Right renal pelvis (tissue), 4 donors: ENCODE data around the gene HOATZ. TPM values are rescaled to one million over a fixed set of nuclear protein-coding genes. Genes with fewer than 3 reads are reported as not detected.
A peak's percentile ranks its signal among the peaks of the same experiment; 100 is the strongest.

ENCODE experiments used
- DNase-seq, 4 donors: peaks; one replicate each; pipeline ENCODE4 v3.0.0-alpha.2; 2013; ENCODE audit warnings: low read depth in 4 of 4, low spot score in 3 of 4, missing footprints in 1 of 4
- polyA plus RNA-seq, 4 donors: library from polyadenylated mRNA; unstranded; fragments of 120-200 nt; gene quantifications; one replicate each; pipeline ENCODE4 v1.2.1, GENCODE V29; 2013; ENCODE audit not compliant: insufficient read length in 4 of 4

HOATZ gene
- polyA plus RNA-seq, 4 donors = 0.04 to 0.35 (median 0.18) TPM

GRCh38 chr11:111520560-111520959, 6.0 kb downstream of the HOATZ start:
- no peak for DNase-seq

GRCh38 chr11:111521135-111521534, 6.6 kb downstream of the HOATZ start:
- DNase-seq = no peak

DNA sequence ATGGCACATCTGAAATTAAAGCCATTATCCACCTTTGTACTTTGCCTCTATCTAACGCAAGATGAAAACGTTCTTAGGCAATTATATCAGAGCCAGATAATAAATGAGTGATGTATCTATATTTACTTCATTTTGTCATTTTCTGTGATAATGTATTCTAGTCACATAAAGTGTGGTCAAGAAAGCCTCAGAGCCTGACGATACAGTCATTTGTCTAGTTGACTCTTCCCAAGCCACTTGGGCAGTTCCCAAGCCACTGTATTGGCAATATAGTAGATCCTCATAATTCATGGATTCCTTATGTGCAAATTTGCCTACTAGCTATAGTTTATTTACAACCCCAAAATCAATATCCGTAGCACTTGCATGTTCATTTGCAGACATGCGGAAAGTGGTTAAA, 7.8 kb downstream of the HOATZ start:
- no peak for DNase-seq

DNA sequence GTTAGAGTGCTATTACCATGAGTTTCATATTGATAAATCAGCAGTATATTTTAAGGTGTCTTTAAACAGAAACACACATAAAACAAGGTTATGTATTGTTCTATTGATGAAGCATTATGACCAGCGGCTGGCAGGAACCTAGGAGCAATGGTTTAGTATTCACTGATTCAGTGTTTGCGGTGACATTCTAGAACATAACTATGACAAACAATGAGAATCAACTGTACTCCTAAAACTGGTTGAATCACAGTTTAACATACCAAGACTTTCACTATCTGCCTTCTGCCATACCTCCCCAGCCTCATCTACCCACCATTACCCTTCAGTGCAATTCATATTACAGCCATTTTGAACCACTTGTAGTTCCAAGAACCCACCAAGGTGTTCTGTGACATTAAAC, 8.8 kb downstream of the HOATZ start:
- no peak for DNase-seq

DNA sequence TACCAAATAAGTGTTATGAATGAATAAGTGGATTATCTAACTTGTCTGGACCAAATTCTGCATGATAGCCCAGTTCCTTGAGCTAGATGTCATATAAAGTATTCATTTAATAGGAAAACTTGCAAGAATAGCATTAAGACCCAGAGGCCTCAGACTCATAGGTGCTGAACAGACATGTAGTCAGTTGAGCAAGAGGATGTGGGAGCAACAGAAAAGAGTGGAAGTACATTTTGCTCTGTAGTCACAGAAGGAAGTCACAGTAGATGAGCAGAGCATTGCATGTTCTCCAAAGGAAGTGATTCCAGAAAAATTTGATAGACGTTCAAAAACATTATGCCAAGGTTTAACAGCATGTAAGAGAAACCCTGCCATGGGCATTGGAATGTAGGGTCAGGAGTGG, 9.5 kb downstream of the HOATZ start:
- DNase-seq = no peak

- no peak for DNase-seq
These were observed 10.9 kb downstream of the HOATZ start for GRCh38 chr11:111525456-111525855.

- no peak for DNase-seq
These were observed 11.9 kb downstream of the HOATZ start for GRCh38 chr11:111526501-111526900.

DNA sequence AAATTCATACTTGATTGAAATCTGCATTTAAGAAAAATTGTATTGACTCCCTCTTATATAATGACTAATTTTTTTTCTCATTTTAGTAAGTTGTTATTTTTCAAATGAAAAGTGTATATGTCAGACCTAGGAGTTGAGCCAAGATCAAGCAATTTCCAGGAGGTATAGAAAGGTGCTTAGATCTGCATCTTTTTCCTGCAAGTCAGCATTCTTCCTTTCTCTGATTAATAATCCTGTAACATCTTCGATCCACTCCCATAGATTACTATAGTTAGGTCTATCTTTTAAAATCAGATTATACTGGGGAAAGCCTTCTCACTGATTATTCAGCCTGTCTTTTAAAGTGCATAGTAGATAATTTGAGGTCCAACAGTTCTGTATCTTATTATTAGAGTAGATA, 12.7 kb downstream of the HOATZ start:
- DNase-seq = no peak

DNA sequence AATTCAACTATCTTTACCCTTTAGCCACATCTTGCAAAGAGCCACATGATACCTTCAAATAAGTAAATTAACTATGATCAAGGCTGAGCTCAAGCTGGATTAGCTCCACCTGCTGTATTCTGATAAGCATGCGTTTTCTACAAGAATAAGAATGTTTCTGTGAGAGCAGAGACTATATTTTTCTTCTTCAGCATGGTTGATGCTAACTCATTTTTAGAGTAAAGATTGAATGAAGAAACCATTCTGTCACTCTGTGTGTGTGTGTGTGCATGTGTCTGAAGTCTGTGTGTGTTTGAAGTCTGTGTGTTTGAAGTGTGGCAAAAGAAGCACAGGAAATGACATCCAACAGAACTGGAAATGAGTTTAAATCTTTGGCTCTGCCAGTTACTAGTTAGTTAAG, 14.0 kb downstream of the HOATZ start:
- DNase-seq = no peak

GRCh38 chr11:111530091-111530490, 15.5 kb downstream of the HOATZ start:
- DNase-seq = no peak

- DNase-seq = no peak
These were observed 16.6 kb downstream of the HOATZ start for GRCh38 chr11:111531136-111531535.

DNA sequence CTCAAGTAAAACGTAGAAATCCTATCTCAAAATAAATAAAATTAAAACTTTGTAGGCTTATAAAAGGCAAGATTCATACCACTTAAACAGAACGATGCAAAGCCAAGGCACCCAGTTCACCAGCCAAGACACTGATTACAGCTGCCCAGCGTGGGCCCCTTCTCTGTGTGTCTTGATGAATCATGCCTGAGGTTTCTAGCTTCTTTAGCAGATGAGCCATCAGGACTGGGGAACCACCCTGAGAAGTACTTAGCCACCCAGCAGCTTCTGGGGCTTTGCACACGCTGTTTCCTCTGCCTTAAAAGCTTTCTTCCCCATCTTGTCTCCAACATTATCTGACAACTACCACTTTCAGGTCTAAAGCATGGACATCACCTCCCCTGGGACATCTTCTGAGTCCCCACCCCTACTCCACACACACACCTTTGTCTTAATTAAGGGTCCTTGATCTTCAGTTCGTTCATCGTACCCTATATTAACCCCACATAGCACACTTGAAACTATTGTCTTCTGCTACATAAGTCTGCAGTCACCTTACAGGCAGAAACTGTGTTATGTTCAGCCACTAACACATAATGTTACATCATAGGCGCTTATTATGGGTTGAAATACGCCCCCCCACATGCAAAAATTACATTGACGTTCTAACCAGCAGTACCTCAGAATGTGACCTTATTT, 17.2 kb downstream of the HOATZ start:
- DNase-seq = no peak

DNA sequence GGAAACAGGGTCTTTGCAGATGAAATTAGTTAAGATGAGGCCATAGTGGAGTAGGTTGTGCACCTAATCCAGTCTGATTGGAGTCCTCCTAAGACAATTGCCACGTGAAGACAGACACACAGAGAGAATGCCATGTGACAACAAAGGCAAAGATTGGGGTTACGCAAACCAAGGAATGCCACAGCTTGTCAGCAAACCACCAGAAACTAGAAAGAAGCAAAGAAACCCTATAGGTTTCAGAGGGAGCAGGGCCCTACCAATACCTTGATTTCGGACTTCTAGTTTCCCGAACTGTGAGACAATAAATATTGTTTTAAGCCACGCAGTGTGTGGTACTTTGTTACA, 17.8 kb downstream of the HOATZ start:
- no peak for DNase-seq

GRCh38 chr11:111535281-111535680, 20.7 kb downstream of the HOATZ start:
- DNase-seq = no peak

GRCh38 chr11:111537336-111537860, 22.8 kb downstream of the HOATZ start:
- DNase-seq = no peak

DNA sequence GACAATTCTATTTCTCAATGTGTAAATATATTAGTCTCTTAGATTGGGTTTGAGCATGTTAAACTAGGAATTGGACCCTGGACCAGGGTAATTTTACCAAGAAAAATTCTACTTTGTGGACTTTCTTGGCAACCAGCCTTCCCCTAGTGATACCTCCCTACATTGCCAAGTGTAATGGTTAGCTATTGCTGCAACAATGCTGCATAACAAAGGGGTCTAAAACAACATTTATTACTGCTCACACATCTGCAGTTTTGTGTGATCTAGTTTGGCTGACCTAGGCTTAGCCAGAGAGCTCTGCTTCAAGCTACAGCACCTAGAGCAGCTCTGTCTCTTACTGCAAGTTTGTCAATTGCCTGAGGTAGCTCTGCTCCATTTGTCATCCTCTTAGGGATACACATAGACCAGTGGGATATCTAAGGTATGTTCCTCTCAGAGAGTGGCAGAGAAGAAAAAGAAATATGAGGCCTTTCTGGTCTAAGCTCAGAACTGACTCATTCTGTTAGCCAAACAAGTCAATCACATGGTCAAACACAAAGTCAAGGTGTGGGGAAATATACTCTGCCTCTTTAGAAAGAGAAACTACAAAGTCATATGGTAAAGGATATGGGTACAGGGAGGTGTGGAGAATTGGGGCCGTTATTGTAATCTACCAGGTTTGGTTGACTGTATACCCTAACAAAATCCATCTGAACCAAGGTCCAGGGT, 24.0 kb downstream of the HOATZ start:
- DNase-seq = no peak

DNA sequence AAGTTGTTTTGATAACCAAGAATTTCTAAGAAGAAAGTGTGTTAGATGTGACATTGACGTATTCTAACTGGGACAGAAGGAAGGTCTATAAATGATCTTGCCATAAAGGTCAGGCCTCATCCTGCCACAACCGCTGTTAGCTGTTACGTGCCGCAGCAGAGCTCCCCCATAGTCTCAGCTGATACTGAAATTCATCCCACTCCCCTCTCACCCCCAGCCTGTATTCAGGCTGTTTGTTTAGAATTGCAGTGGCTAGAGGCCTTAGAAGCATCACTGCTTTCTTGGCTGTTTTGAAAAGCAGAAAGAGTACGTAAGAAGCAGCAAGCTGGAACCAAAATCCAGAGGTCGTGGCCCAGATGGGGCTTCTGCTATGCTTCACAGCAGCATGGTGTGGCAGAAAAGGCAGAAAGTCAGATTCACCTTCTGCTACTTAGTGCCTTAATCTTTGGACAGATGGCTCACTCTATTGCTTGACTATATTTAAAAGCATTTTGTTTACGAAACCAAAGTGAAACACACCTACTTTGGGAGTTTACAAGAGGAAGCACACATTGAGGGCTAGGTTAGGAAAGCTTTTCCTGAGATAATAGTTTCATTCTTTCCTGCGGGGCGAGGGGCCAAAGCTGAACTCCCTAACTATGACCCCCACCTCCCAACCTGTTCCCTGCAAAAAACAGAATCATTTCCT, 25.0 kb downstream of the HOATZ start:
- DNase-seq = no peak

- DNase-seq = peak in 1 of 4 donors; percentile 21
These were observed 25.7 kb downstream of the HOATZ start, which contains the start of gene LAYN for GRCh38 chr11:111540114-111540936. Gene LAYN, plus strand, starts transcription at chr11:111540720. Its CDS starts 124 bp downstream, at chr11:111540844.

GRCh38 chr11:111540937-111541253, 26.3 kb downstream of the HOATZ start:
- no peak for DNase-seq

DNA sequence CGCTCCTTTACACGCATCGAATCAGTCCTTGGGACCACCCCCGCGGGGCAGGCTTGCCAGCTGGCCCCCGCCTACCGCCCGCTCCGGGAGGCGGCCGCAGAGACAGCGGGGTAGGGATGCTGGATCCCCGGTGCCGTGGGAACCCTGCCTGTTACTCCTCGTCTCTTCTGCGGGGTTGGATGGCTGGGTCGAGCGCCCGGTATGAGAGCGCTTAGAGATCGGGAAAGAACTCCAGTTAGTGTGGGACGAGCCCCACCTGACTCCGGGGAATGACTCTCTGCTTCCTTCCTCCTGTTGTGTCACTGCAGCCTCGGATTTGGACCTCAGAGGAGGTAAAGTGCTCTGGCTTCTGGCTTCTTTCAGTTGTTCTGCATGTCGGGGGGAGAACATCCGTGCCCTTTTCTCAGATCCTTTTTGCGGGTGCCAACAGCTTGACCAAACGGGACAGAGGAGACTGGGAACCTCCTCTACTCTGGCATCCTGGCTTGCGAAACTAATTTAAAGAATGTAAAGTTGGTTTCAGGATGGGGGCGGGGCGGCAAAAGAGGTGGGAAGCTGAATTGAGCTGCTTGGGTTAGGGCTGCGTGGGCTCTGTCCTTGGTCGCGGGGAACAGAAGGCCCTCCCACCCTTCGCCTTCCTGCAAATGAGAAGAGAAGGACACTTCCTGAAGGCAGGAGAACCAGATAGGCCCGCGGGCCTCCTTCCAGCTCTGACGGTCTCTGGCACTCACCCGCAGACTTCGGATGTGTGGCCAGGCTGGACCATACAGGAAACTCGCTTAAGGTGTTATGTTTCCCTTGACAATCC, 26.9 kb downstream of the HOATZ start:
- no peak for DNase-seq
